Ecto neural progenitor cell (in vitro differentiated cells): ENCODE data around the gene LCN1.
A peak's percentile ranks its signal among the peaks of the same experiment; 100 is the strongest.
"Not testable (repeated sequence)": the region's sequence is repeated elsewhere in the genome, so short reads cannot be mapped to it uniquely, and the experiment has no call there.

ENCODE experiments used
- DNase-seq: peaks from one replicate; pipeline ENCODE4 v3.0.0-alpha.2; 2018; ENCODE audit warnings: low spot score

LCN1 gene

DNA sequence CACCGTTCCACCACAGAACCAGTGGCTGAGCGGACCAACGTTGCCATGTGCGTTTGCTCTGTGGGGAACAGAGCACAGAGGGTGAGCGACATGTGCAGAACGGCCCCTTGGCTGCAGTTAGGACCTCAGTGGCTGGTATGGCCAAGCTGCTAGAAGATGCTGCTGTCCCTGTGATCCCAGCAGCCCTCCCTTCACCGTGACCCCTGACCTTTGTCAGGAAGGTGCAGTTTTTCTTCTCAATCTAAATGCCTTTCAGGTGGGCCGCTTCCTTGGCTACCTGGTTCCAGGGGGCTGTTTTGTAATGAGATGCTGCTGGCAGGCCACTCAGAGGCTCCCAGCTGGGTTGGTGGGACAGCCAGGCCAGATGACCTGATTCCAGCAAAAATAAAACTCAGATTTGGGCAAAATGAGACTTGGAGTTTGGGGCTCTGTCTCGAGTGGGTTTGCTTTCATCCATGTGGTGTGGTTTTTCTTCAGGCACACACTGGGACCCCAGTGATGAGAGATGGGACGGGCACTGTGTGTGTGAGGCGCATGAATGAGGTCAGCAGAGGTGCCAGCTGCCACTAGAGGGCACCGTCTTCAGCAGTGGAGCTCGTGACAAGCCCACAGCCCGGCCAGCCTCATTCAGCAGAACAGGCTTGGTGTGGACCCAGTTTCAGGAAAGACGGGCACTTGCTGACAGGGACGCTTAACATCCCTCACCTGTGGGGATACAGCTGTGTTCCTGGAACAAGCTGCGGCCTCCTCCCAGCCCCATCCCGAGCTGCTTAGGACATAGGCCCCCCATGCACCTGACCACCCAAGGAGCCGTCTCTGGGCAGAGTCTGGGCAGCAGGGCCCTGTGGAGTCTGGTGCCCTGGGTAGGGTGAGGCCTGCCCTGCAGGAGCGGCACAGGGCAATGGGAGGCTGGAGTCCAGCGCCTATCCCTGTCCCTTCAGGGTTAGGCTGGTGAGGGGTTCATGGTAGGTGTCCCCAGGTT lies 16.7 kb upstream of the LCN1 start:
- DNase-seq = peak; percentile 77

- no peak for DNase-seq
Measured at GRCh38 chr9:135505406-135506187, 15.6 kb upstream of the LCN1 start.

DNA sequence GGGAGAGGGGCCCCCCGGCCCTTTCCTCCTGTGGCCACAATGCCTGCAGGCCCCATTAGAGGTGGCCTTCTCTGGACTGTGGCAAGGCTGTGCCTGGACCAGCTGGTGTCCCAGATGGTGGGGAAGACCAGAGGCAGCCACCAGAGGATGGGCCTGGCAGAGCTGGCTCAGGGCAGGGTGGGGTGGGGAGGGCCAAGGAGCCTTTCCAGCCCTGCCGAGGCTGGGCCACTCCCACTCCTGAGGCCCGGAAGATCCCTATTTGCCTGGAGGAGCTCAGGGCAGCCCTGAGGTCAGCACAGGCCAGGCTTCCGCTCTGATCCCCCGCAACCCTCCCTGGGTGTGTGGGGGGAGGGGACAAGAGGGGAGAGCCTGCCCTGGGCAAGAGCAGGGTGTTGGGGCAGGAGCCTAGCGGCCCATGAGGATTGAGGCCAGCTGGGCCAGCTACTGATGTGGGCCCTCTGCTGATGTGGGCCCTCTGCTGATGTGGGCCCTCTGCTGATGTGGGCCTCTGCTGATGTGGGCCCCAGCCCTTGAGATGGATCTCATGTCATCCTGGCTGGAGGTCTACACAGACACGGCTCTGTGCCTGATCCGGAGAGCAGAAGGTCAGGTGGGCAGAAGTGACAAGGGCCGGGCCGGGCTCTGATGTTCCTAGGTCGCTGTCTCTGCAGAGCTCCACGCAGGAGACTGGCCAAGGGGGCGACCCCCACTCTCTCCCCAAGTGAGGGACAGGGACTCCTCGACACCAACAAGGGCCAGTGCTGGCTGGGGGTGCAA lies 14.7 kb upstream of the LCN1 start:
- peak; percentile 81 for DNase-seq

DNA sequence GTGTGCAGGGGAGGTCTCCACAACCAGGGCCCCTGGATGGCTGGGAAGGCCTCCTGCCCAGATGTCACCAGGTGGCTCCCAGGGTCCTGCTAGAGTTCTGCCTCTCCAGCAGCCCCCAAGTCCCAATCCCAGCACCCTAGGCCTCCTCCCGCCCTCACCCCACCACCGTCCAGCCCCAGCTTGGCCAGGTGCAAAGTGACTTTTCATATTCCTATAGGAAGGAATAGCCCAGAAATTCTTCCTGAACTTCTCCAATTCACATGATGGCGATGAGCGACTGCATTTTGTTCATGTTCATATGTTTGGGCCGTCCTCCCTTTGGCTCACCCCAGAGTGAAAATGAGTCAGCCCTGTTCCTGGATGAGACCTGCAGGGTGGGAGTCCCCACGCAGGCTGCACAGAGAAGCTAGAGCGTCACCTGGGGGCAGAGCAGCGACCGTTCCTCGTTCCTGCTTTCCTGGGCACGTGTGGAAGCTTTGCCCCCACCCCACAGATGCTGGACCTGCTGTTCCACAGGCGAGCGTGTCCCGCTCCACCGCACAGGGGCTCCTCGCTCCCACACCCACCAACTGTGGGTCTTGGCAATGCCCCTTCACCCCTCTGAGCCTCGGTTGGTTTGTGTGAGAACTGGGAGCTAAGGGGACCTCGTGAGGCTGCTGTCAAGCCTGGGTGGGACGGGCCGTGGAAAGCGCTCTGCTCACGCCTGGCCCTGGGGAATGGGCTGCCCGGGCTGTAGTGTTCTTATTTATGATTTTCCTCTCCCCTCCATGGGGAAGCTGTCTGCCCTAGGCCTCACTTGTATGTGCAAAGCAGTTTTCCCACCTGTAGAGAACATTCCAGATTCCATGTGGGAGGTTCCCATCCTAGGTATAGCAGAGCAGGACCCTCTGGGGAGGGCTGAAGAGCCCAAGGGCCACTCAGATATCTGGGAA lies 13.9 kb upstream of the LCN1 start:
- DNase-seq = peak; percentile 37

GRCh38 chr9:135508211-135508820 lies 12.9 kb upstream of the LCN1 start:
- DNase-seq = peak; percentile 31

GRCh38 chr9:135509458-135509857 lies 11.8 kb upstream of the LCN1 start:
- DNase-seq = no peak

DNA sequence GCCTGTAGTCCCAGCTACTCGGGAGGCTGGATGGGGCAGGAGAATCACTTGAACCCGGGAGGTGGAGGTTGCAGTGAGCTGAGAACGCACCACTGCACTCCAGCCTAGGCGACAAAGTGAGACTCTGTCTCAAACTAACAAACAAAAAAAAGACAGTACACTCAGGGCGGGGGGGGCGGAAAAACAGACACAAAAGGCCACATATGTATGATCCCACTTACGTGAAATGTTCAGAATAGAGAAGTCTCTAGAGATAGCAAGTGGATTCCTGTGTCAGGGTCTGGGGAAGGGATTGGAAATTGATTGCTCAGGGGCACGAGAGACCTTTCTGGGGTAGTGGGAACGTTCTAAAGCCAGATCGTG lies 9.0 kb upstream of the LCN1 start:
- peak; percentile 13 for DNase-seq

DNA sequence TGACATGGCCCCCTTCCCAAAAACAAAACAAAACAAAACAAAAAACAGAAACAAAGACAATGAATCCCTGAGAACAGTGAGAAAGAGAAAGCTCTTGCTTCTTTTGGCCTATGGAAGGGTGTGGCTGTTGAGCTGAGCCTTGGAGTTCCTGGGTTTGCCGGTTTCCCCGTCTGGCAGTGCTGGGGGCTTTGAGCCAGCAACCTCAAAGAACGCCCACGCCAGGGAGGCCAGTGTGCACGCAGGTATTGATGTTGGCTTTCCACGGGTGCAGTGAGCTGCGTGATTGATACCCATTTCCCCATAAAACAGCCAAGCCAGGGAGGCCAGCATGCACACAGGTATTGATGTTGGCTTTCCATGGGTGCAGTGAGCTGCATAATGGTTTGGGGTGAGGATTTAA lies 8.3 kb upstream of the LCN1 start:
- peak; percentile 27 for DNase-seq

GRCh38 chr9:135513351-135513846 lies 7.8 kb upstream of the LCN1 start:
- peak; percentile 38 for DNase-seq

DNA sequence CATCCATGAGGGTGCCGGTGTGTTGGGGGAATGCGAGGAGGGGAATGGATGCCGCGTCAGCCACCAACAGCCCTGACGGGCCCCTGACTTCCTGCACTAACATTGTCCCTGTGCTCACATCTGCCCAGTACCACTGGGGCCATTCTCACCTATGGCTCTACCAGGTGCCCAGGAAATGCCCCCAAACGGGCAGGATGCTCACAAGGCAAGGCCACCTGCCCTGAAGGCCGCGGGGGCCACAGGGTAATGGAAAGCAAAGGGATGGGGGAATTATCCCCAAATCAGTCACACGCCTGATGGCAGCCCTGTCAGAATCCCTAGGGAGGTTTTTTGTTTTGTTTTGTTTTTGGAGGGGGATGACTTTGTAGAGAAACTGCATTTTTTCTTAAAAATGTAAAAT lies 7.3 kb upstream of the LCN1 start:
- not testable (repeated sequence) for DNase-seq

DNA sequence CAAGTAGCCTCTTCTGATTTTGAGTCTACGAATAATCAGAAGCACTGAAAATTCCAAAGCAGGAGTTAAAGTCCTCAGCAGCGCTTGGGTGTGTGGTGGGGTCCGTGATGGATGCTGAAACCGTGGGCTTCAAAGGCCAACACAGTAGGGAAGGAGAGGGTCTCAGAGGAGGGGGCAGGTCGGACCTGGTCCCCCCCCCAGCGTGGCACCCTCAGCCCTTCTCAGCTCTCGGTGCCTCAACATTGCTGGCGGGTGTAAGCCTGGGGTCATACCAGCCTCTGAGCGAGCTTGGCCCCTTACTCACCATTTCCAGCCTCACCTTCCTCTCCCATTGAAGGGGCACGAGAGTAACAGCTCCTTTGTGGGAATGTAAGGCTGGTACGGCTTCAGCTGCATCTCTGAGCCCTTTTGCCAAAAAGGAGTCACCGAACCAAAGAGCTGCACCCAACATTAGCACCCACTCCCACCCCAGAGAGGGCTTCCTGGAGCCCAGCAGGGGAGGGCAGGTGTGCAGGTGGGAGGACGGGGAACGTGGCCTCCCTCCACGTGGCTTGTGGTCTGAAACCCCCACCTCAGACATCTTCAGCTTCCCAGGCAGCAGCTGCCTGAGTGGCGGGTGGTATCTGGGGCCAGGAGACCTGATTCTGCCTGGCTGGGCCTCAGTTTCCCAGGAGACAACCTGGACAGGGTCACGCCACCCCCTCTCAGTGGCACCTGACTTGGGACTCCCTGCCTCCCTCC lies 6.7 kb upstream of the LCN1 start:
- DNase-seq = peak; percentile 27

DNA sequence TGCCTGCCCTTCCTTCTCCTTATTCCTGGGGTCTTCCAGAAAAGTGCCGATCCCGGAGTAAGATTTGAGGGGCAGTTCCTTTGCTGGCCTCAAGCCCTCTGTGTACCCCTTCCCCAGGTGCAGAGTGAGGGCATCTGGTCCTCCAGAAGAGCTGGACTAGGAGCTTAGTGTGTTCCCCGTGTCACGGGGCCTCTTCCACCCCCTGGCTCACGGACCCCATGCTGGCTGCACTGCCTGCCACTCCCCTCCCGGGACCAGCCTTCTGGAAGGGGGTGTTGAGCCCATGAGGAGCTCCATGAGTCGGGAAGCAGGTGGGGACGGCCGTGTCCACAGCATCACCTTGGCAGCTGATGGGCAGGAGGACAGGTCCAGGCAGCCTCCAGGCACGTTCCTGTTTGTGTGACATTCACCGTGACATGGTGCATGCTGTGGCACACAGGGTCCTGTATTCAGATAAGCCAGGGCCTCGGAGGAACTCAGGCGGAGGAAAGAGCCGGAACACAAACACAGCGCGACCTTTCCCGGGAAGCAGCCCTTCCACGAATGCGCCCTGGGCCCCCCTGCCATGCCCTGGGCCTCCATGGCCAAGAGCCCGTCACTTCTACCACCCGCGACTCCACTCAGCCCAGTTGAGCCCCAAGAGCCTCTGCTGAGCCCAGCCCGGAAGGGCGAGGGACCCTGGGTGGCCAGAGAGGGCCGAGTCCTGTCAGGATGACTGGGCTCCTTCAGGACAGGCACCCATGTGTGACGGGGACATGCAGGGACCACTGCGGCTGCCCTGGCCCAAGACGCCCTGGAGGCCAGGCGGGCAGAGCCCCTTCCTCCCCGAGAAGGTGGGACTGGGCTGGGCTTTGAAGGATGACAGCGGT lies 5.9 kb upstream of the LCN1 start:
- DNase-seq = peak; percentile 37

DNA sequence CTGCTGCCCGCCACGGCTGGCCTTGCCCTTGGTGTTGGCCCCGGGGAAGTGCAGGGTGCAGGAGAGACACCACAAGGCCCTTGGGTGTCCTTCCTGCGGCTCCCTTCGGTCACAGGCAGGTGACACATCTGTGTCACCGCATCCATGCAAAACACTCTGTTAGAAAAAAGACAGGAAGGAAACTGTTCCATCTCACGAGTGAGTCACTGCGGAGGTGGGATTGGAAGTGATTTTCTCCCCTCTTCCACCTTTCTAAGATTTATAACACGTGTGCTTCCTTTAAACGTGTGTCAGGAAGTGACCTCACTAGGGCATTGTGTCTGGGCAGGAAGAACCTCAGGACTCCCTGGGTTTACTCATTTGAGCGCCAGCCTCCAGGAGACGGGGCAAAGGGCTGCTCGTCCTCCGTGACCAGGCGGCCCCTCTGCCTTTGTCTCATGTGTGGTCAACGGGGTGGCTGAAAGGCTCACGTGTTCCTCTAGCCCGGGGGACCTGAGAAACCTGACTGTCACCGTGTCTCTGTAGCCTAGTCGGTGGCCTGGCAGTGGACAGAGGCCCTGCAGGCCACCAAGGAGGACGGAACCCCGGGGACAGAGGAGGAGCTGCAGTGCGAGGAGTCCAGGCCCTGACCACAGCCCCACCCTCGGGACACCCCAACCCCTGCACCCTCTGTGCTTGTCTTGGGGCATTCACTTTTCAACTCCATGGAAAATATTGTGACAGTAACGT lies 4.9 kb upstream of the LCN1 start:
- DNase-seq = peak; percentile 32

DNA sequence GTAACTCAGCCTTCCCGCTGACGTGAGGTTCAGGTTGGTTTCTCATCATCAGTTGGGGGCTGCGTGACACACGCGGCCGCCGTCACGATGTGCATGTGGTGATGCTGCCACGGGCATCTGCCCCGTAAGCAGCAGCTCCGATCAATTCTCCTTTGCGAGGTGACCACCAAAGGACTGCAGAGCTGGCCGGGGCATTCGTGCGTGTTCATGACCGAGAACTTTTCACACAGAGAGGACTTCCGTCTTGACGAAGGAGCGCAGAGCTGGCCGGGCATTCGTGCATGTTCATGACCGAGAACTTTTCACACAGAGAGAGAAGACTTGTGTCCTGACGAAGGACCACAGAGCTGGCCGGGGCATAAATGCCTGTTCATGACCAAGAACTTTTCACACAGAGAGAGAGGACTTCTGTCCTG lies 3.8 kb upstream of the LCN1 start:
- DNase-seq = no peak

- DNase-seq = peak; percentile 8
Measured at GRCh38 chr9:135519179-135519971, 1.9 kb upstream of the LCN1 start.

DNA sequence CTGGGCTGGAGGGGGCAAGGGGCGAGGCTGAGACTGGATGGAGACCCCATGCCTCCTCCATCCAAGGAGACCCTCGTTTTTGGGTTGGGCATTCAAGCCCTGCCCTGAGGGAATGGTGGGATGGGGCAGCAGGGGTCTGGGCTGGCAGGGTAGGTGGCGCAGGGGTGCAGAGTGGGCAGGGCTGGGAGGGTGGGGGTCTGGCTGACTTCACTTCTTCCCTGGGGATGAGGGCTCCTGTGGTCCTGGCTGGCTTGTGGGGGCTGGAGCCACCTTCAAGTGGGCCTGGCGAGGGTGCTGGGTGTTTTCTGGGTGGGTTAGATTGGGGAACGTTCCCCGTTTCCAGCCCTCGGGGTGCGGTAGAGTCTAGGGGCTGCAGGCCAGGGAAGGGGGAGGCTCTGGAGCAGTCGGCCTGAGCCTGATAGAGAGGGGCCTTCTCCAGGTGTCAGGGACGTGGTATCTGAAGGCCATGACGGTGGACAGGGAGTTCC lies 412 bp downstream of the LCN1 start:
- no peak for DNase-seq
